Motor neuron (in vitro differentiated cells): ENCODE results near the gene PSKH1. TPM values are rescaled to one million over a fixed set of nuclear protein-coding genes. Genes with fewer than 3 reads are reported as not detected.
A peak's percentile ranks its signal among the peaks of the same experiment; 100 is the strongest.
"Not testable (repeated sequence)": the region's sequence is repeated elsewhere in the genome, so short reads cannot be mapped to it uniquely, and the experiment has no call there.

ENCODE experiments used
- ATAC-seq, 8 experiments: fragments of 200-7000 bp; cut with Tn5 transposase; replicated peaks in 6 of 8; 2 replicates each; pipeline ENCODE4 v1.8.0; 2021; ENCODE audit warnings: mild to moderate bottlenecking in 8 of 8, moderate library complexity in 8 of 8
- H3K27ac ChIP-seq, 2 donors: fragments of 250-450 bp; sonication (Bioruptor Pico); 2 replicates each; pipeline ENCODE4 v1.9.0; 2021; ENCODE audit warnings: antibody characterized with exemption in 2 of 2, mild to moderate bottlenecking in 2 of 2, moderate library complexity in 1 of 2
- H3K4me1 ChIP-seq, 2 donors: fragments of 250-450 bp; sonication (Bioruptor Pico); replicated peaks in 1 of 2; 2 replicates each; pipeline ENCODE4 v1.6.1; 2021; ENCODE audit warnings: antibody characterized with exemption in 2 of 2, mild to moderate bottlenecking in 2 of 2, moderate library complexity in 1 of 2
- H3K4me3 ChIP-seq, 5 donors: fragments of 250-450 bp; sonication (Bioruptor Pico); 2 replicates each; pipeline ENCODE4 v1.9.0; 2021; ENCODE audit warnings: antibody characterized with exemption in 5 of 5, mild to moderate bottlenecking in 5 of 5, moderate library complexity in 4 of 5
- WGBS, 10 experiments: fragments of 450-650 bp; shearing (Covaris generic); methylation state at CpG; one replicate each; pipeline ENCODE4 v1.0.0; 2022; 5-methylcytosine and 5-hydroxymethylcytosine counted together
- in situ Hi-C, 9 experiments: fragments of 400-800 bp; cut with MboI; loops; one replicate each; pipeline ENCODE4 v1.15.0; 2021; ENCODE audit warnings: low sequenced_read_pairs in 9 of 9, low pct_unique_long_range_greater_than_20kb in 2 of 9; ENCODE audit not compliant: unreplicated experiment in 9 of 9
- total RNA-seq, 8 experiments: library from RNA; unstranded; fragments of 300-600 nt; gene quantifications; 2 replicates each; pipeline versions ENCODE4 v1.2.3 to v1.2.4, GENCODE V29; 2022

PSKH1 gene
- total RNA-seq, 8 experiments from 2014 or later, result 7.2 to 35.2 (median 13.9) TPM

DNA sequence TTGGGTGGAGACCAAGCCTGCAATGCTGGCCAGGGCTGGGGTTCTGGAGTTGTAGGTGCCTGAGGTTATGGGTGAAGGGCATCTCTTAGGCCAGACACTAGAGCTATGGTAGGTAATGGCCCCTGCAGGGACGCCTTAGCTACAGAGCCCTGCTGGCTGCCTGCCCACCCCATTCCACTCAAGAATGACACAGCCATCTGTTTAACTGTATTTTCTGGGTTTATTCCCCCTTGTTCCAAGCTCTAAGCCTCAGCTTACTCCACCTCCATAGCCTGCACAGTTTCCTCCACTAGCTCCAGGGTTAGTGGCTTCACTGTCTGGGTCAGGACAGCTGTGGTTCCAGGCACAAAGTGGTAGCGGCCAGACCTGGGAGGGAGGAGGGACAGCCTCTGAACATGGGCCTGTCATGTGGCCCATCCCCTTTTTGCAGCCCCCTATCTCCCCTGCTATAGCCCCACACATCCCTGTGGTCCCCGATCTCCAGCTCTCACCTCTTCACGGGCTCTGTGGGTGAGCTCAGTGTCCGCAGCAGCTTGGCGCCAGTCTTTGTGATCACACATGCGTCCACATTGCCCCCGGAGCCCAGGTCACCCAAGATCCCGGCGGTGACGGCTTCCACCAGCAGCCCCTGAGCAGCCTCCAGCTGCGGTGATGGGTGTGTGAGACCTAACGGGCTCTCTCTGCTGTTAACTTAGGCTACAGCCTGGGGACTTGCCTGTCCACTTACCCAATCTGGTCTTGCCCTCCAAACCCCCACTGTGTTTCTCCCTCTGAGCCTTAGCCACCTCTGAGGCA lies 41.4 kb downstream of the PSKH1 start:
- ATAC-seq, result no peak

DNA sequence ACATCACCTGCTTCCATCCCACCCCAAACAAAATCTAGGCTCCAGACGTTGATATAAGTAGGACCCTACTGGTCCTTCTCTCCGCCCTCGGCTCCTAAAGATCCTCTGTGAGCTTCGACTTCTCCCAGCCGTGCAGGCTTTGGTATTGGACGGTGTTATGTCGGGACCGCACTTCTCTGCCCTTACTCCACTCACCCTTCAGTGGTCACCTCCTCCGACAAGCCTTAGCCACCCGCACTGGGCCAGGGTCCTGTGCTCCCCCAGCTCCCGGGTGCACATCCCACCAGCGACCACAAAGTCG lies 42.0 kb downstream of the PSKH1 start:
- ATAC-seq, result peak in 2 of 8 experiments; percentile 0 to 25
- H3K27ac ChIP-seq, result peak overlapping the region; percentile 18 to 68
- in situ Hi-C loops, result no loop called here

More for the DNA sequence above, 41.4 kb downstream of the PSKH1 start:
- peak overlapping the region; percentile 62 to 99 (median 80) for H3K4me3 ChIP-seq
- peaks cover 7 to 14% of the 10 kb centered on the region in 2 donors for H3K4me1 ChIP-seq
- H3K27ac ChIP-seq, result peak overlapping the region in 1 of 2 donors; percentile 68
- in situ Hi-C loops, result no loop called here
- 40 to 100% (median 40%) methylated on average over 1 of the region's 13 CpGs; no CpG with 5 or more reads in 7 of the 10 experiments for WGBS, 10 experiments

DNA sequence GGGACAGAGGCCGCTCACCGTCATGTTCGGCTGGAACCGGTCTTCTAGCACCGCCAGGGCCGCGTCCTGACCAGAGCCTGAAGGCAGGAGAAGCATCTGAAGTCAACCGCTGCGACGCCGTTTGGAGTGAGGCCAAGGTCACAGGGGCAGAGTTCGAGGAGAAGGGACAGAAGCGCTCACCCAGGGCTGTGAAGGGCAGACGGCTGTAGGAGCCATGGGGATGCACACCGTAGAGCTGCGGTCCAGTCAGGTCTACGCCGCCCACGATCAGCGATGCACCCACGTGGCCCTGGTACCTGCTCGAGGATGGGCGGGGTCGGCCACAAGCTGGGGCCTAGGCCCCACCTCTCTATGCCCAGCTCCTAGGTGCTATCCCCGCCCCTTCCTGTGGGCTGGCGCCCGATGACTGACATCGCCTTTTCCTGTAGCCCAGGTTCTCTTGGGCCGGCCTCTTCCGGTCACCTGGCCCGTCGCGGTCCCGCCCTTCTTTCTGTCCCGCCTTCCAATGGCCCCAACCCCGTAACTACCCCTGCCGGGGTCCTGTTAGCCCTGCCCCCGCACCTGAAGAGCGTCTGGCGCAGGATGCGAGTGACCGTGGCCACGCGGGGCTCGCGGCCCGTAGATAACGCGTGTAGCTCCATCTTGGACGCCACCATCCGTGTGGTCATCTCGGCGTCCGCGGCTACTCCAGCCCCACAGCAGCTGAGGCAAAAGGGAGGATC lies 42.5 kb downstream of the PSKH1 start:
- Histone ChIP-seq H3K4me3 (peak overlapping the region; percentile 62 to 99 (median 80)), H3K27ac (peak overlapping the region; percentile 75 to 79), H3K4me1 (peaks cover 7 to 14% of the 10 kb centered on the region in 2 donors)
- 0% methylated on average over 1 to 10 of the region's 55 CpGs; no CpG with 5 or more reads in 7 of the 10 experiments for WGBS, 10 experiments
- peak; percentile 81 to 96 (median 95) for ATAC-seq
- in situ Hi-C loops, result no loop called here

More for the DNA sequence above, 42.0 kb downstream of the PSKH1 start:
- Histone ChIP-seq H3K4me1 (peaks cover 7 to 14% of the 10 kb centered on the region in 2 donors), H3K4me3 (peak overlapping the region; percentile 62 to 99 (median 80))
- WGBS, 10 experiments, result 0 to 30% (median 7%) methylated on average over 1 to 3 of the region's 13 CpGs; no CpG with 5 or more reads in 5 of the 10 experiments

DNA sequence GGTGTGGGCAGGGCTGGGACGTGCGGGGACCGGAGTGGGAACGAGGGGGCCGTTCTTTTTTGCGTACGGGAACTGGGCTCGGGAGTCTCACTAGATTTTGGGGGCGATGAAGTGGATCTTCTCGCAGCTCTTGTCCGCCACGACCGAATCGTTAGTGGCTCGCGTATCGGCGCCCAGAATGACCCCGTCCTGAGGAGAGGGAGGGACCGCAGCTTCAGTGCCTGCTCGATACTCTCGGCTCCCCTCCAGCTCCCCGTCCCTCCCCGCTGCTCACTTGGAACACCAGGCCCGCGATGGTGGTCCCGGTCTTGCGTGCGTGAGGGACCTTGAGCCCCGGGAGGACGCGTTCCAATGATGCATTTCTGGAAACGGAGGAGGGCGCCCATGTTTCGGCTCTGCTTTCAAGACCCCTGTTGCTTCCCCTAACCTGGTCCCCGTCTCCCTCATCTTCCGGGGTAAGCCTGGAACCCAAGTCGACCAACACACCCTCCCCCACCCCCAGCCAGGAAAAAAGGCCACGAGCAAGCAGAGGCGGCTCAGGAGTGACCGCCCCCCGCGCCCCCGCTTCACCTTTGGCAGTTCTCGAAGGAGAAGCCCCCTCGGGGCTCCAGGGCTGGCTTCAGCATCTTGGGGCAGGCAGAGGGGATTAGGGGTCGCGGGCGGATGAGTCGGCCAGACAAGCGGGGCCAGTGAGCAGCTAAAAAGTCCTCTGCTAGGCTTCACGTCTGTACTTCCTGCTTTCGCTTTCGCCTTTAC lies 43.2 kb downstream of the PSKH1 start, which contains the start of gene PSMB10:
Gene PSMB10, minus strand, starts transcription at position 727 of the 756 bp plus-strand sequence. Its CDS starts 101 bp downstream, at position 626.
- in situ Hi-C loops, result no loop called here
- peak within 1 kb of the TSS; percentile 62 to 99 (median 80) for H3K4me3 ChIP-seq
- peaks cover 7 to 14% of the 10 kb centered on the region in 2 donors for H3K4me1 ChIP-seq
- WGBS, 10 experiments, result 0 to 7% (median 4%) methylated on average over 3 to 5 of the region's 54 CpGs; no CpG with 5 or more reads in 7 of the 10 experiments
- peak; percentile 7 to 32 (median 12) for ATAC-seq
- H3K27ac ChIP-seq, result peak within 1 kb of the TSS; percentile 75 to 79

DNA sequence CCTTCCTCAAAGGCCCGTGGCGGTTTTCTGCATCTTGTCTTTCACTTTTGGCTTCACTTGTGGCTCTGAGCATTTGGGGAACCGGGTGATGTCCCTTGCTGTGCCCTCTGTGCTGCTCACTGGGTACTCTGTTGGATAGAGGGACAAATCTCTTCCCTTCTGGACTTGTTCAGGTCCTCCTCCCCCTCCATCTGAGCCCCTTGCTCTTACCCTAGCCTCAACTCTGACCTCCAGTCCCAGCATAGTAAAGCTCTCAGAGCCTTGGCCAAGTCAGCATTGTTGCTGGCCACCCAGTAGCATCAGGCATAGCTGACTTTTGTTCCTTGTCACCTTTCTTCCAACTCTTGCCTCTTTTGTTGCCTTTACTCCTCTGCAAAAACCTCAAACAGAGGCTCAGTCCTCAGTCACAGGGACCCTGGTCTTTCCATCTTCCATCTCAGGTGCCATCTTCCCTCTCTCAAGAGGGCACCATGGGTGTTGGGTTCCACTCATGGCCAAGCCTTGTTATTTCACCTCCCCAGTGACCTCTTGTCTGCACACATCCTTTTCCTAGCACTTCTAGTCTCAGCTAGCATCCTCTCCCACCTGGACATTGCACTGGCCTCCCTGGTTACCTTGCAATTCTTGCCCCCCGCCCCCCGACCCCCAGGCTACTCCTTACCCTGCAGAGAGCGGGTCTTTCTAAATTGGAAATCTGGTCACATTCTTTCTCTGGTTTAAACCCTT lies 44.0 kb downstream of the PSKH1 start:
- H3K4me1 ChIP-seq, result peaks cover 7 to 14% of the 10 kb centered on the region in 2 donors
- in situ Hi-C loops, result no loop called here
- ATAC-seq, result peak in 1 of 8 experiments; percentile 1
- H3K4me3 ChIP-seq, result peak overlapping the region; percentile 62 to 99 (median 80)
- 7 to 50% methylated on average over 2 to 3 of the region's 6 CpGs; no CpG with 5 or more reads in 8 of the 10 experiments for WGBS, 10 experiments
- H3K27ac ChIP-seq, result peak overlapping the region in 1 of 2 donors; percentile 75

DNA sequence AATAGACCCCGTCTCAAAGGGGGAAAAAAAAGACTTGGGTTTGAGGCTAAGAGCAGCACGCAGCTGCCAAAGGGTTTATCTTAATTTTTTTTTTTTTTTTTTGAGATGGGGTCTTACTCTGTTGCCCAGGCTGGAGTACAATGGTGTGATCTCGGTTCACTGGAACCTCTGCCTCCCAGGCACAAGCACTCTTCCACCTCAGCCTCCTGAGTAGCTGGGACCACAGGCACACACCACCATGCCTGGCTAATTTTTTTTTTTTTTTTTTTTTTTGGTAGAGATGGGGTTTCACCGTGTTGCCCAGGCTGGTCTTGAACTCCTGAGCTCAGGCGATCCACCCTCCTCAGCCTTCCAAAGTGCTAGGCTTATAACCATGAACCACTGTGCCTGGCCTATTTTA lies 44.7 kb downstream of the PSKH1 start:
- WGBS, 10 experiments, result 93 to 100% (median 100%) methylated on average over 1 to 4 of the region's 5 CpGs; no CpG with 5 or more reads in 1 of the 10 experiments
- in situ Hi-C loops, result not testable (repeated sequence)

DNA sequence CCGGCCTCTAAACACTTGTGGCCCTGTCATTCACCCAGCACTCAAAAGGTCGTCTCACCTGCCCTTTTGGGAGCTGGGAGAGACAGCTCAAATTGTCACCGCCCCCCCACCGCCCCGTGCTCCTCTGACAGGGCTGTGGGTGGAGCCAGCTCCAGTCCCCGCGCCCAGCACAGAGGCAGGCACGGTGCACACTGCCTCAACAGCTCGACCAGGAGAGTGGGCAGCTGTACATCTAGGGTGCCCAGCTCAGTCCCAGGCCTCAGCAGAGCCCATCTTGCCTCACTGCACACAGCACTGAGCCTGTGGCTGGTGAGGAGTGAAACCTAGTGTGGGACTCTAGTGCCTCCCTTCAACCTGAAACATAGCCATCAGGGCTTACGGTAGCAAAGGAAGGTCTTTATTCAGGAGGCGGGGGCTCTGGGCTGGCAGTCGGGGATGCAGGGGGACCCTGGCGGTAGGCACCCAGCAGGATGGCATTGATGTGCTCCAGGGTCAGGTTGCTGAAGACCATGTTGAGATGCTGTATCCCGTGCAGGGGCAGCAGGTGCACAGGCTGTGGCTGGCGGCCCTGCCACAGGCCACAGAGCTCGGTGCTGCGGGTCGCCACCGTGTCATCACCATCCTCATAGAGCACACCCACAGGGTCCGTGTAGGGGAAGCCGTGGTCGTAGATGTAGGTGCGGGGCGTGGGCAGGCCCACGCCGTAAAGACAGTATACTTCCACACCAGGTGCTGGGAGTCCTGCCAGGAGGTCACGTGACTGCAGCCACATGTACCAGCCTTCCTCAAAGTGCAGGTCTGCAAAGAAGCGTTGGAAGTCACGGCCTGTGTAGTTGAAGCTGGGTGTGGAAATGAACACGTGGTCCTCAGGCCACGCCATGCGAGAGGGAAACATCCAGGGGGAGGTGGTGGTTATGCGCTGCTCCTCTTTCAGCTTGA lies 46.7 kb downstream of the PSKH1 start:
- Histone ChIP-seq H3K4me1 (peaks cover 16% of the 10 kb centered on the region in 2 donors), H3K27ac (no peak overlapping the region), H3K4me3 (no peak overlapping the region)
- ATAC-seq, result no peak
- 78 to 100% (median 99%) methylated on average over 1 to 9 of the region's 33 CpGs; no CpG with 5 or more reads in 6 of the 10 experiments for WGBS, 10 experiments
- in situ Hi-C loops, result no loop called here

More for the DNA sequence above, 44.7 kb downstream of the PSKH1 start:
- peaks cover 7 to 14% of the 10 kb centered on the region in 2 donors for H3K4me1 ChIP-seq
- H3K27ac ChIP-seq, ATAC-seq, H3K4me3 ChIP-seq: not testable (repeated sequence)

DNA sequence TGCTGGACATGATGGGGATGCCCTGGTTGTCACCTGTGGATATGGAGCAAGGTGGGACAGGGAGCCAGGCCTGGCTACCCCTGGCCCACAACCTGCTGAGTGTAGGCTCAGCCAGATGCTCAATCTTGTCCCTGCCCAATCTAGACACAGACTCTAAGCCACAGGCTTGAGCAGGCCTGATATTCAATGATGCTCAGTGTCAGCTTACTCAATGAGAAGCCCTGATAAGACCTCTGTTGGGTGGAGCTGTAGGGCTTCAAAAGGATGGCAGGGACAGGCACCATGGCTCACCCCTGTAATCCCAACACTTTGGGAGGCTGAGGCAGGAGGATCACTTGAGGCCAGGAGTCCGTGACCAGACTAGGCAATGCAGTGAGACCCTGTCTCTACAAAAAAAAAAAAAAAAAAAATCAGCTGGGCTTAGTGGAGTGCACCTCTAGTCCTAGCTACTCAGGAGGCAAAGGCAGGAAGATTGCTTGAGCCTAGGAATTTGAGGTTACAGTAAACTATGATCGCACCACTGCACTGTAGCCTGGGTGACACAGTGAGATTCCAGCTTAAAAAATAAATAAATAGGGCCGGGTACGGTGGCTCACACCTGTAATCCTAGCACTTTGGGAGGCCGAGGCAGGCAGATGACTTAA lies 47.5 kb downstream of the PSKH1 start:
- Histone ChIP-seq H3K4me3 (no peak overlapping the region), H3K27ac (no peak overlapping the region), H3K4me1 (peaks cover 16% of the 10 kb centered on the region in 2 donors)
- ATAC-seq, result no peak
- WGBS, 10 experiments, result 79 to 100% (median 90%) methylated on average over 1 to 5 of the region's 5 CpGs; no CpG with 5 or more reads in 2 of the 10 experiments
- in situ Hi-C loops, result no loop called here

DNA sequence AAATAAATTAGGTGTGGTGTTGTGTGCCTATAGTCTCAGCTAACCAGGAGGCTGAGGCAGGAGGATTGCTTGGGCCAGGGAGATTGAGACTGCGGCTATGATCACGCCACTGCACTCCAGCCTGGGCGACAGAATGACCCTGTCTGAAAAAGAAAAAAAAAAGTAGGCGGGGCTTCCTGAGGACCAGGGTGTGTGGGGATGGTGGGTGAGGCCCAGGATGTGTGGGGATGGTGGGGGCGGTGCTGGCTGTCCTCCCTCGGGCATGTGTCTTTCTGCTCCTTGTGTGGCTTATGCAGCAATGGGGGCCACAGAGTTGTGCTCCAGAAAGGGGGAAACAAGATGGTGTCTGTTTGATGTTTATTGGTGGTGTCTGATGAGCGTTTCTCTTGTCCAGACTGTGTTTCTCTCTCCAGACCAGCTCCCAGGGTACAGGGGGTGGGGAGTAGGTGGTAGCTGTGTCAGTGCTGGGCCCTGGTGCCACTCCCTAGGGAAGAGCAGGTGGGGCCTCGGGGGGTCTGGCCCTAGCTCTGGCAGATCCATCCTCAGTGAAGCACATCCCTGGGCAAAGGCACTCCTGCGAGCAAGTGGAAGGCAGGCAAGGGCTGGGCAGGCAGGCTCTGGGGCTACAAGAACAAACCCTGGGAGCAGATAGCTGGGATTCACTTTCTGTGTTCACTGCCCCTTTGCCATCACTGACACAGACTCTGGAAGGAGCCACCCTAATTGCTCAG lies 48.6 kb downstream of the PSKH1 start:
- in situ Hi-C loops, result no loop called here
- no peak overlapping the region for H3K4me3 ChIP-seq
- peaks cover 16% of the 10 kb centered on the region in 2 donors for H3K4me1 ChIP-seq
- H3K27ac ChIP-seq, result no peak overlapping the region
- 40 to 92% (median 75%) methylated on average over 1 to 4 of the region's 9 CpGs; no CpG with 5 or more reads in 5 of the 10 experiments for WGBS, 10 experiments
- peak in 1 of 8 experiments; percentile 1 for ATAC-seq

DNA sequence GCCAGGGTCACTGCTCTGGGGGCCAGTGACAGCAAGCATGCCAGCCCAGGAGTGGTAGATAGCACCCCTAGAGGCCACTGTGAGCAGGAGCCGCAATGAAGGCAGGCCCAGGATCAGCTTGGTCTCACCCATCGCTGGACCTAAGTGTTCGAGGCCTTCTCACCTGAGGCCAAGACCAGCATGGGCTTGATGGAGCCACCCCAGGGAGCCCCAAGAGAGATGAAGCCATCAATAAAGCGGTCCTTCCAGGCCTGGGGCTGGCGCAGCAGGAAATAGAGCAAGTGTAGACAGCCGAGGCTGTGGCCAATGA lies 49.1 kb downstream of the PSKH1 start:
- in situ Hi-C loops, result no loop called here
- 73 to 80% methylated on average over 2 of the region's 6 CpGs; no CpG with 5 or more reads in 8 of the 10 experiments for WGBS, 10 experiments
- Histone ChIP-seq H3K27ac (no peak overlapping the region), H3K4me1 (peaks cover 12% of the 10 kb centered on the region in 2 donors), H3K4me3 (no peak overlapping the region)
- peak in 7 of 8 experiments; percentile 3 to 55 (median 33) for ATAC-seq
